ENCODE data around the gene SFR1. TPM values are rescaled to one million over a fixed set of nuclear protein-coding genes. Genes with fewer than 3 reads are reported as not detected.

Gene SFR1
- polyA plus RNA-seq, 1 donor (not counting 4 experiments of a cell fraction or from before 2014, with no cell fraction given) = 10.4 TPM

DNA sequence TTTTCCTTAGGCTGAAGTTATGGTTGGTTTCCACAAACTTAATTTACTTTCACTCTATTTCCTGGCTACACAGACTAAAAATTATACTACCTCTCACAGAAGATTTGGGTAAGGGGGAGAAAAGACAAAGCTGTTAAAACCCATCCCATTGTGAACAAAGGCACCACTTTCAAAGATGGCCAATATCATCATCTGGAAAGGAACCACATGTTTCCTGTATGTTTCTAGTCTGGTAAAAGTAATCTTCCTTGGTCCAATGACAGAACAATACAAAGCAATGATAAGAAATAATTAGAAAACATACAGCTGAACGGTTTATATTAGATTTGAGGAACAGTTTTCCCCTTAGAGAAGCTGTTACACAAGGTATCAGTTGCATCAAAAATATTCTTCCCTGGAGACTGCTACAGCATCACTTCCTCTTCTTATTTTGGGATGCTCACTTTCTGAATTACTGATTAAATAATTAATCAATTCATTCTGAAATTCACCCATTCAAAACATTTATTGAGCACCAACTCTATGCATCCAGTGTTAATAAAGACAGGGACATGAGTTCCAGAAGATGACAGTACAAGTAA lies 8.5 kb upstream of the SFR1 start:
- peaks cover 53% of the 10 kb centered on the region for H3K4me1 ChIP-seq (ENCODE audit: control insufficient read depth, extremely low read depth, insufficient read depth, low read length)
- dilution Hi-C loops (cut with MboI; ENCODE audit: extremely low pct_ligation_motif_present, low sequenced_read_pairs) = no loop called here
- H3K27ac ChIP-seq (ENCODE audit: control insufficient read depth, insufficient read depth, low read length) = no peak overlapping the region
- TF ChIP-seq CTCF (optimal IDR thresholded peaks at IDR 0.05 in 1 of 3, IDR thresholded peaks at IDR 0.05 in 1 of 3, conservative IDR thresholded peaks at IDR 0.05 in 1 of 3; ENCODE audit: extremely low read depth in 1 of 3, insufficient read depth in 2 of 3, low read length in 3 of 3) (no peak), EZH2 (IDR thresholded peaks at IDR 0.05; ENCODE audit: low read length) (no peak)
- H3K36me3 ChIP-seq (ENCODE audit: control insufficient read depth in 2 of 2, extremely low read depth in 1 of 2, insufficient read depth in 2 of 2, low read length in 2 of 2) = no peaks in the 10 kb centered on the region
- H3K9me1 ChIP-seq (ENCODE audit: control insufficient read depth, extremely low read depth, insufficient read depth, low read length) = no peaks in the 10 kb centered on the region
- H3K4me3 ChIP-seq (ENCODE audit: control insufficient read depth in 2 of 3, extremely low read depth in 1 of 3, insufficient read depth in 2 of 3, low read depth in 1 of 3, low read length in 3 of 3) = no peak overlapping the region
- no peaks in the 10 kb centered on the region for H4K20me1 ChIP-seq (ENCODE audit: control insufficient read depth, extremely low read depth, insufficient read depth, low read length)
- H3K4me2 ChIP-seq (ENCODE audit: control insufficient read depth, extremely low read depth, insufficient read depth, low read depth, low read length) = no peak overlapping the region
- FAIRE-seq = no peak
- DNase-seq (ENCODE audit: low read depth, low spot score) = no peak
- no peak overlapping the region for H2AFZ ChIP-seq (ENCODE audit: control insufficient read depth, low read length)
- H3K9me3 ChIP-seq (ENCODE audit: control insufficient read depth, low read depth, low read length) = no peaks in the 10 kb centered on the region
- H3K9ac ChIP-seq (ENCODE audit: control insufficient read depth, extremely low read depth, insufficient read depth, low read length) = no peak overlapping the region
- no peaks in the 10 kb centered on the region for H3K27me3 ChIP-seq (ENCODE audit: control insufficient read depth, extremely low read depth, insufficient read depth, low read length)
- no peaks in the 10 kb centered on the region for H3K79me2 ChIP-seq (ENCODE audit: control insufficient read depth, insufficient read depth, low read length)

DNA sequence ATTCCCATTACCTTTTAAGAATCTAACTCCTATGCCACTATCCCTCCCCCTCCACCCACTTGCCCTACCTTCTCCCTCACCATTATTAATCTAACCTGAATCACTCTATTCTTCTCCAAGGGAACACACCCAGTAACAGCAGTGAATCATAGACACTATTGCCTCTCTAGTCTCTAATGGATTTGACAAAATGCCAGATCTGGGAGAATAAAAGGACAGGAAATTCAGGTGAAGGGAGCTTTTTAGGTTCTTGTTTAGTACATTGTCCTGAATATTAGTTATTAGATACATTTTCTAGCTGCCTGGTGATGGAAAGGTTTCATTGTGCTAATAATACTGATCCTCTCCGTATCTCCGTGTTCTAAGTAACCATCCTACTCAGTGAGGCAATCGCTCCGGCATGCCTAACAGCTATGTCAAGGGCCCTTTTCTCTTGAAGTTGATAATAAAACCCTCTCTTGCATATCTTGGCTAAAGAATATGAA lies 4.1 kb upstream of the SFR1 start:
- Histone ChIP-seq H3K79me2 (ENCODE audit: control insufficient read depth, insufficient read depth, low read length) (peaks cover 9% of the 10 kb centered on the region), H3K9ac (ENCODE audit: control insufficient read depth, extremely low read depth, insufficient read depth, low read length) (peak overlapping the region; percentile 100), H4K20me1 (ENCODE audit: control insufficient read depth, extremely low read depth, insufficient read depth, low read length) (no peaks in the 10 kb centered on the region), H2AFZ (ENCODE audit: control insufficient read depth, low read length) (no peak overlapping the region), H3K9me1 (ENCODE audit: control insufficient read depth, extremely low read depth, insufficient read depth, low read length) (no peaks in the 10 kb centered on the region), H3K9me3 (ENCODE audit: control insufficient read depth, low read depth, low read length) (no peaks in the 10 kb centered on the region), H3K36me3 (ENCODE audit: control insufficient read depth in 2 of 2, extremely low read depth in 1 of 2, insufficient read depth in 2 of 2, low read length in 2 of 2) (no peaks in the 10 kb centered on the region), H3K4me3 (ENCODE audit: control insufficient read depth in 2 of 3, extremely low read depth in 1 of 3, insufficient read depth in 2 of 3, low read depth in 1 of 3, low read length in 3 of 3) (no peak overlapping the region), H3K4me1 (ENCODE audit: control insufficient read depth, extremely low read depth, insufficient read depth, low read length) (peaks cover 60% of the 10 kb centered on the region), H3K4me2 (ENCODE audit: control insufficient read depth, extremely low read depth, insufficient read depth, low read depth, low read length) (peak overlapping the region; percentile 75), H3K27ac (ENCODE audit: control insufficient read depth, insufficient read depth, low read length) (peak overlapping the region; percentile 99), H3K27me3 (ENCODE audit: control insufficient read depth, extremely low read depth, insufficient read depth, low read length) (no peaks in the 10 kb centered on the region)
- TF ChIP-seq EZH2 (IDR thresholded peaks at IDR 0.05; ENCODE audit: low read length) (no peak), CTCF (optimal IDR thresholded peaks at IDR 0.05 in 1 of 3, IDR thresholded peaks at IDR 0.05 in 1 of 3, conservative IDR thresholded peaks at IDR 0.05 in 1 of 3; ENCODE audit: extremely low read depth in 1 of 3, insufficient read depth in 2 of 3, low read length in 3 of 3) (no peak)
- FAIRE-seq (peak; percentile 96), DNase-seq (ENCODE audit: low read depth, low spot score) (no peak)
- dilution Hi-C loops (cut with MboI; ENCODE audit: extremely low pct_ligation_motif_present, low sequenced_read_pairs) = no loop called here
